ENCODE results near the gene PRMT7. TPM values are rescaled to one million over a fixed set of nuclear protein-coding genes. Genes with fewer than 3 reads are reported as not detected.

PRMT7 gene
- total RNA-seq, 2 experiments from 2014 or later, result 70.4 to 73.2 TPM

DNA sequence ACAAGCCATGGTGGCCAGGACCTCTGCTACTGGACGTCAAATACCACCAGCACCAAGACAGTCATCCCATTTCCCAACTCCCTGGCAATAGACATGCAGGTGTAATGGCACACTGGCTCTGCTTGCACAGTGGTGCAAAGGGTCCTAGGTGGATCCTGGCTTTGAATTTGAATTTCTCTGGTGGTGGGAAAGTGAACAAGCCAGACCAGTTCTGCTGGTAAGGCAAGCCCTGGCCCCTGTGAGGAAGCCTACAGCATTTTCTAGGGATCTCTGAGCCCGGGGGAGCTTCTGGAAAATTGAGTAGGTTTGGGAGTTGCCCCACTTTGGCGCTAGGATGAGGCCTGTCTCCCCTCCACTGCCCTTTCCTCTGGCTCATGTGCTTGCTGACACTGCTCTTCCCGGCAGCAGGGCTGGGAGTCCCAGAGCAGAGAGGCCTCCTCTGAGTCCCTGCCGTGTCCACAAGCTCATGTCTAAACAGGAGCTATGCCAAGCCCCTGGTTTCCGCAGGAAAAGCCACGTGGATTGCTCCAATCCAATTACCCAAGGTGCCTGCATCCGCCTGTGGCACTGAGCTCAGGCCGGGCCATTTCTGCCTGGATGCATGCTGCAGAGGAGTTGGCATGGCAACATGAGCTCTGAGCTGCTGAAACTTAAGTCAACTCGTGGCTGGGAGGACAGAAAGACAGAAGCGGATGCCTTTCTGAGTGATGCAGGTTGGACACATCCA is 67.0 kb downstream of the PRMT7 start:
- Mint-ChIP-seq H3K4me1 (ENCODE audit: low read depth) (peaks cover 15% of the 10 kb centered on the region), H3K4me3 (no peak overlapping the region), H3K36me3 (ENCODE audit: low read depth) (no peaks in the 10 kb centered on the region), H3K27ac (no peak overlapping the region), H3K9me3 (ENCODE audit: insufficient read depth) (no peaks in the 10 kb centered on the region), H3K27me3 (ENCODE audit: low read depth) (peaks cover 55% of the 10 kb centered on the region)
- CTCF ChIA-PET, result interaction anchor here (0.9 to 1.9 kb wide), 3 partner anchors 9 to 19 kb away, joined by 3 to 6 read pairs (median 4); no protein-coding TSS in a partner anchor
- POLR2A ChIA-PET, result interaction anchor here (1.0 to 1.2 kb wide), 2 partner anchors 18 to 21 kb away, joined by 3 read pairs; no protein-coding TSS in a partner anchor
- DNase-seq (no peak), ATAC-seq (no peak)

DNA sequence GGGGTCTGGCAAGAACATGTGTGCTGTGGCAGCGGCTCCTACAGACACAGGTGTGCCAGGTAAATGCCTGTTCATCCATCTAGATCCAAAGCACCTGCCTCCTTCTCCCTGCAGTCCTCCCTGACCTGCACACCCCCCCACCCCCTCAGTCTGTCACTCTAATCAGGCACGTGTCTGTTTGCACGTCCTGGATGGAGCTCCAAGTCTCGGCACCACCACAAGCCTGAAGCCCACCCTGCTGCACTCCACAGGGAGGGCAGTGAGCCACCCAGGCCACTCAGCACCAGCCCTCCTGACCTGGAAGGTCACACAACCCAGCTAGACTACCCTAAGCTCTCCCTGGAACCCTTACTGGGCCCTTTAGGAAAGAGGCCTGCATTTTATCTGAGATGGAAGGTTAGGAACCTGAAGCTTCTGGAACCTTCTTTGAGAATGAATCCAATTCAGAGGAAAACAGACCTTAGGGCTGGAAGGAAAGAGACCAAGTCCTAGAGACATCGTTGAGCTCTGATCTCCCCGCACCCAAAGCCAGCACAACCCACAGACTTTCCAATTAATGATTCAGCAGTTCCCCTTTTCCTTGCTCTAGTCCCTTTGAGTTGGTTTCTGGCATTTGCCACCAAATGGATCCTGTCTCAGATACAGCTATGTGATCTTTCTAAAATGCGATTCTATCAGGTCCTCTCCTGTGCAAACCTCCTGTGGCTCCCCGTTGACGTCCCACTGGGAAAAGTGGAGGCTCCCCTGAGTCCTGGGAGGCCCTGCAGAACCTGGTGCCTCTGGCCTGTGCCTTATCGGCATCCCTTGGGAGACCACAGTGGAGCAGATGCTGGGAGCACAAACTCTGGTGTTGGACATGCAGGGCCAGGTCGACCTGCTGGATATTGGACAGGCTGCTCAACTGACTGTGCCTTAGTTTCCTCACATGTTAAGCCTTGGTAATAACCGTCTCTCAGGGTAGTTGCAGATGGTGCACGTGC is 67.9 kb downstream of the PRMT7 start:
- CTCF ChIA-PET, result interaction anchor here (1.3 to 1.9 kb wide), 2 partner anchors 10 to 18 kb away, joined by 4 to 6 read pairs; no protein-coding TSS in a partner anchor
- Mint-ChIP-seq H3K36me3 (ENCODE audit: low read depth) (no peaks in the 10 kb centered on the region), H3K4me3 (no peak overlapping the region), H3K9me3 (ENCODE audit: insufficient read depth) (no peaks in the 10 kb centered on the region), H3K27ac (no peak overlapping the region), H3K4me1 (ENCODE audit: low read depth) (peaks cover 18% of the 10 kb centered on the region), H3K27me3 (ENCODE audit: low read depth) (peaks cover 47% of the 10 kb centered on the region)
- POLR2A ChIA-PET, result interaction anchor here (1.0 to 1.2 kb wide), 2 partner anchors 17 to 22 kb away, joined by 3 read pairs; no protein-coding TSS in a partner anchor
- DNase-seq, result no peak
- ATAC-seq, result no peak

DNA sequence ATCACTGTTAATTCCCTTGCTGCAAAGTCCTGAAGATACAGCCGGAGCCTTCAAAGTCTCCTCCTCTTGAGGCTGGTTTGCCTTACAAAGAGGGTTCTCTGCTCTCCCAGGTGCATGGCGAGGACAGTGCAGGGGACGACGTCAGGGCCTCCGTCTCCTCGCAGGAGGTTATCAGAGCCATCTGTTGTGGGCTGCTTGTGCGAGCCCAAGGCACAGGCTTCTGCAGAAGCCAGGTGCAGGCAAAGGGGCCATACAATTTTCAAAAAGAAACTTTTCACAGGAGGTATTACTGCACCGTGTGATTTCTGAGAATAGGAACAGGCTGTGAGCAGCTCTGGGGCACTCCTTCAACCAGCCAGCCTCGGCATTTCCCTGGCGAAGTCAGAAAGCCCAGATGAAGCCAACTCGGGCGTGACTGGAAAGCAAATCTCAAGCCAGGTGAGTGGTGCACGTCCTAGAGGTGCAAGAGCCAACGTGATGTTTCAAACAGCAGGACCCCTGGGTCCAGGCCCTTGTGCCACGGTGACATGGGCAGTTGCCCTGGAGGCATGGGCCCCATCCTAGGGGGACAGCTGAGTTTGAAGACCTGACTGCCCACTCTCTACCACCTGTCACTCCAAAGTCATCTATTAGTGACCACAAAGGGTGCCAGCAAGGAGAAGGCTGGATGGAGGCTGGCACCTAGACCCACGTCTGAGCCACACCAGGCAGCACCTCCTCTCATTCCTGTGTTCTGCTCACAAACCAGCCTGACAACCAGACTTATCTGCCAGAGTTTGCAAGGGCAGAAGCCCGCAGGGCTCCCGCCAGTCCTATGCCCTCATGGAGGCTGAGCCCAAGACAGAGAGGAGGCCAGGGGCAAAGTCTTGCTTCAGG is 68.9 kb downstream of the PRMT7 start:
- ChIA-PET CTCF (interaction anchor here (1.9 kb wide), 1 partner anchor 11 kb away, joined by 6 read pairs; no protein-coding TSS in a partner anchor), POLR2A (interaction anchor here (1.2 kb wide), 1 partner anchor 23 kb away, joined by 3 read pairs; no protein-coding TSS in a partner anchor)
- H3K9me3 Mint-ChIP-seq (ENCODE audit: insufficient read depth), result no peaks in the 10 kb centered on the region
- no peak for DNase-seq
- no peak overlapping the region for H3K4me3 Mint-ChIP-seq
- peaks cover 43% of the 10 kb centered on the region for H3K27me3 Mint-ChIP-seq (ENCODE audit: low read depth)
- H3K36me3 Mint-ChIP-seq (ENCODE audit: low read depth), result no peaks in the 10 kb centered on the region
- peaks cover 18% of the 10 kb centered on the region for H3K4me1 Mint-ChIP-seq (ENCODE audit: low read depth)
- ATAC-seq, result no peak
- H3K27ac Mint-ChIP-seq, result no peak overlapping the region

DNA sequence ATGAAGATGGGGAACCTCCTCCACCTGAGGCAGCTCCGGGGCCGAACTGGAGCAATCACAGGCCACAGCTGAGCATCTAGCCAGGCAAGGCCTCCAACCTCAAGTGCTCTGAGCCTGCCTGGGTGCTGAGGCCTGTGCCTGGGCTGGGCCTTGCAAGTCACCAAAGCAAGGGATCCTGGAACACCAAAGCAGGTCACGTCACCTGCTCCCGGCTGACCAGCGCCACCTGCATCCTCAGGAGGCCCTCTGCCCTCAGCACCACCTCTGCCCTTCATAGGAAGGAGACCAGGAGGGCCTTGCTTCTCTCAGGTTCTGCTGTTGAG is 69.5 kb downstream of the PRMT7 start:
- H3K4me3 Mint-ChIP-seq, result no peak overlapping the region
- H3K36me3 Mint-ChIP-seq (ENCODE audit: low read depth), result no peaks in the 10 kb centered on the region
- H3K27ac Mint-ChIP-seq, result no peak overlapping the region
- ATAC-seq (no peak), DNase-seq (no peak)
- H3K4me1 Mint-ChIP-seq (ENCODE audit: low read depth), result peaks cover 18% of the 10 kb centered on the region
- peaks cover 43% of the 10 kb centered on the region for H3K27me3 Mint-ChIP-seq (ENCODE audit: low read depth)
- no peaks in the 10 kb centered on the region for H3K9me3 Mint-ChIP-seq (ENCODE audit: insufficient read depth)
- ChIA-PET POLR2A (no interaction called here), CTCF (interaction anchor here (2.0 kb wide), 1 partner anchor 11 kb away, joined by 11 read pairs; no protein-coding TSS in a partner anchor)

DNA sequence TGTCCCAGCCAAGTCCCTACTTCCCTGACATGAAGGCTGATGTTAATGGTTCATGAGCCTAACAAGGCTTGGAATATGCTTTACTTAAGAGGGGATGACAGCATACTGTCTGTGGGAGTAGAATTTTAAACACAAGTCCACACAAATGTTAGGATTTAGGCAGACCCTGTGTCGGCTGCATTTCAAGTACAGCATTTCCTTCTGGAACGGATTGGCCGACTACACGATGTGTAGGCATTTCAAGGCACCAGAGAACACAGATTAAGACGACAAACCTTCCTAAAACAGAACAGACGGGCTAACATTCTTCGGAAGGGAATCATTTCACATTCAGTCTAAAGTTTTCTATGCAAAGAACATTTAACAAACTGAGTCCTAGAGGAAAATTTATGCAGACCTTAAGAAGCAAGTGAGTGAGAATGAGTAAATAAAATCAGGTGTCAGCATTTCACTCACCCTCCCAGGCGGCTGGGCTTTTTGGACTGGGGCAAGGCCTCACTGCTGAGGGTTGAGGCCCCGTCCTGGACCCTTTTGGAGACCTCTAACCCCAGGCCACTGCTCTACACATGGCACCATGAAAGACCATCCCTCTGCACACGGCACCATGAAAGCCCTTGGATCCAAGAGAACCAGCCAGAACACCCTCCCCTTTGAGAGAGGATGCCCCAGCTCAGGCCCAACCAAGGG is 70.0 kb downstream of the PRMT7 start:
- Mint-ChIP-seq H3K36me3 (ENCODE audit: low read depth) (no peaks in the 10 kb centered on the region), H3K9me3 (ENCODE audit: insufficient read depth) (no peaks in the 10 kb centered on the region), H3K4me3 (no peak overlapping the region), H3K4me1 (ENCODE audit: low read depth) (peaks cover 18% of the 10 kb centered on the region), H3K27me3 (ENCODE audit: low read depth) (peaks cover 42% of the 10 kb centered on the region), H3K27ac (no peak overlapping the region)
- POLR2A ChIA-PET, result no interaction called here
- DNase-seq (no peak), ATAC-seq (no peak)
- CTCF ChIA-PET, result interaction anchor here (1.2 to 2.0 kb wide), 5 partner anchors 10 to 67 kb away, joined by 4 to 14 read pairs (median 6); partner anchors contain the start of gene SMPD3

DNA sequence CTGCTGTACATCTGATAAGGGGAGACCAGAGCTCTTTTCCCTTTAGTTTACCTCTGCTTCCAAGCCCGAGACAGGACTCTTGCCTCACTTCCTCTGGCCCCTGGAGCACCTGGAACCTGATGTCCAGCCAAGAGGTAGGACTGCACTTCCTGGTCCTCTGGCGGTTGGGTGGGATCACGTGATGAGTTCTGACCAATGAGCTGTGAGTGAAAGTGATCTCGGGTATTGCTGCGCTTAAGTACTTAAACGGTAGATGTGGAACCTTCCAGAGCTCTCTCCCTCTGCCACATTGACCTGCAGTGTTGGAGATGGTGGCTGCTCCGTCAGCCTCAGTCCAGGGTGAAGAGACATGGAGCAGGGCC is 70.5 kb downstream of the PRMT7 start:
- H3K36me3 Mint-ChIP-seq (ENCODE audit: low read depth), result no peaks in the 10 kb centered on the region
- no peak for DNase-seq
- CTCF ChIA-PET, result interaction anchor here (0.8 to 2.0 kb wide), 10 partner anchors 9 to 67 kb away, joined by 3 to 14 read pairs (median 5); partner anchors contain the start of gene SMPD3
- H3K9me3 Mint-ChIP-seq (ENCODE audit: insufficient read depth), result no peaks in the 10 kb centered on the region
- no peak overlapping the region for H3K27ac Mint-ChIP-seq
- H3K4me1 Mint-ChIP-seq (ENCODE audit: low read depth), result peaks cover 18% of the 10 kb centered on the region
- POLR2A ChIA-PET, result interaction anchor here (1.1 kb wide), 1 partner anchor 36 kb away, joined by 3 read pairs; no protein-coding TSS in a partner anchor
- ATAC-seq, result no peak
- H3K27me3 Mint-ChIP-seq (ENCODE audit: low read depth), result peaks cover 39% of the 10 kb centered on the region
- H3K4me3 Mint-ChIP-seq, result no peak overlapping the region

DNA sequence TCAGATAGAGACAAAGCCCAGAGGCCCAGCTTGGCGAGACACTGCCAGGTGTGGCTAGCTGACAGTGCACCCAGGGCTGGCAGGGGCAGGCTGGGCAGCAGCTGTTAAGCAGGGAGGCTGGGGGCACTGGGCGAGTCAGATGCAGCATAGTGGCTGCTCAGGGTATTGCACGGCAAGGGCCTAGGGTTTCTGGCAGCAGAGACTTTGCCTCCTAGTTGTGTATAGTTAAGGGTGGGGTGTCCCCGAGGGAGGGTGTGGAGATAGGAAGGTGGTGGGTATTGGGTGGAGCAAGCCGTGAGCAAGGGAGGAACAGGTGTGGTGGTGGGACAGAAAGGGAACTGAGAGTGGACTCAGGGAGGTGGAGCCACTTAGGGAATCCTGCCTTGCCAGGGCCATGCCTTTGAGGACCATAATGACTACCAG is 71.5 kb downstream of the PRMT7 start:
- H3K4me1 Mint-ChIP-seq (ENCODE audit: low read depth), result peaks cover 18% of the 10 kb centered on the region
- no peak overlapping the region for H3K27ac Mint-ChIP-seq
- POLR2A ChIA-PET, result interaction anchor here (1.1 kb wide), 1 partner anchor 35 kb away, joined by 3 read pairs; no protein-coding TSS in a partner anchor
- DNase-seq (peak; percentile 41), ATAC-seq (peak; percentile 60)
- no peaks in the 10 kb centered on the region for H3K9me3 Mint-ChIP-seq (ENCODE audit: insufficient read depth)
- peaks cover 39% of the 10 kb centered on the region for H3K27me3 Mint-ChIP-seq (ENCODE audit: low read depth)
- no peak overlapping the region for H3K4me3 Mint-ChIP-seq
- no peaks in the 10 kb centered on the region for H3K36me3 Mint-ChIP-seq (ENCODE audit: low read depth)
- CTCF ChIA-PET, result interaction anchor here (0.7 to 2.0 kb wide), 11 partner anchors 8 to 128 kb away, joined by 3 to 14 read pairs (median 5); partner anchors contain the start of gene SMPD3

DNA sequence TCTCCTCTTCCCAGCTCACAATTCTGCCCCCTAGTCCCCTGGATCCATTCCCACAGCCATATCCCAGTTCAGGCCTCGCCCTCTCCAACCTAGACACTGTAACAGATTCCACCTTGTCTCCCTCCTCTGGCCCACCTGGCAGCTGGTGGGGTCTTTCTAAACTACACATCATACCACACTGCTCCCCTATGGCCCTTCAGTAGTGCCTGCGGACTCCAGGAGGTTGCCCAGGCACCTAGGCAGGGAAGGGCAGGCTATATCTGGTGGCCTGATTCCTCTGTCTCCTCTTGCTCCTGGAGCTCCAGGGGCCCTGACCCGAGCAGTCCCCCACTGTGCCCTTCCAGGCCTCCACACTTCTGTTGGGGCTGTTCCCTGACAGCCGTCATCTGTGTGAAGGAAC is 73.0 kb downstream of the PRMT7 start:
- ChIA-PET POLR2A (no interaction called here), CTCF (interaction anchor here (1.4 to 1.7 kb wide), 3 partner anchors 13 to 31 kb away, joined by 4 to 11 read pairs (median 9); no protein-coding TSS in a partner anchor)
- H3K9me3 Mint-ChIP-seq (ENCODE audit: insufficient read depth), result no peaks in the 10 kb centered on the region
- H3K36me3 Mint-ChIP-seq (ENCODE audit: low read depth), result no peaks in the 10 kb centered on the region
- DNase-seq (no peak), ATAC-seq (no peak)
- no peak overlapping the region for H3K27ac Mint-ChIP-seq
- no peak overlapping the region for H3K4me3 Mint-ChIP-seq
- peaks cover 33% of the 10 kb centered on the region for H3K27me3 Mint-ChIP-seq (ENCODE audit: low read depth)
- H3K4me1 Mint-ChIP-seq (ENCODE audit: low read depth), result peaks cover 16% of the 10 kb centered on the region

DNA sequence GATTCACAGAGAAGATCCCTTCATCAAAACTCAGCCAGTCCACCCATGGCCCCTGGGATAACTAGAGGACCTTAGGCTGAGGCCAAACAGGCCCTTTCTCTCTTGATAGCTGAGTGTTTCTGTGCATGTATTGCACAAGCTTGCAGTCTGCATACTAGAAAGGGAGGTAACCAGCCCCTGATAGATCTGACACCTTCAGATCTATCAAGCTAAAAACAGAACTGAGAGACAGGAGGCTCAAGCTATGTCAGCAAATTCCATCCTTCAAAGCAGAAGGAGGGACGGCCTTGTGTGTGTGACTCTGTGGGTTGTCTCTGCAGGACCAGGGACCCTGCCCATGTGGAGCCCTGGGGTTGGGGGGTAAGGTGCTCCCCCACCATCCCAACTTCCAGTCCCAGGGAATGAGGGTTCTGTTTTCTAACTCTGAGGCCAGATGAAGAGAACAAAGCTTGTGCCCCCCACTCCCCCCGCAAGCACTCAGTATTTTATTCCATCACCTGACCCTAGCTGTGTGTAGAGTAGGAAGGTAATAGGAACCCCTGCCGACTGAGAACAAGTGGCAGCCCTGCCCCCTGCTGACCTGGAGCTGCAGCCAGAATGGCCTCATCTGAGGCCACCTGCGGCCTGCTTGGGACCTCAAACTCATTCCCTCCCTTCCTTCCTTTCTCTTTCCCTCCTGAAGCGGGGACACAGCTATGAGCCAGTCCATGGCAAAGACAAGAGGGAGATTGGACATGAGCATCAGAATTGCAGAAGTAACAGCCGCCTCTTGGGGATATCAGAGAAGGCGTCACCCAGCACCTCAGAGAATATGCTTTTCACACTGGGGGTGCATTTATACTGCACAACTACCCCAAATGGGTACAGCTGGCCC is 73.7 kb downstream of the PRMT7 start:
- Mint-ChIP-seq H3K4me1 (ENCODE audit: low read depth) (peaks cover 10% of the 10 kb centered on the region), H3K36me3 (ENCODE audit: low read depth) (no peaks in the 10 kb centered on the region), H3K9me3 (ENCODE audit: insufficient read depth) (no peaks in the 10 kb centered on the region), H3K27me3 (ENCODE audit: low read depth) (peaks cover 27% of the 10 kb centered on the region), H3K4me3 (no peak overlapping the region), H3K27ac (peak overlapping the region; percentile 9)
- ATAC-seq (no peak), DNase-seq (no peak)
- CTCF ChIA-PET, result interaction anchor here (0.7 to 1.7 kb wide), 4 partner anchors 12 to 32 kb away, joined by 3 to 11 read pairs (median 6); no protein-coding TSS in a partner anchor
- POLR2A ChIA-PET, result no interaction called here

DNA sequence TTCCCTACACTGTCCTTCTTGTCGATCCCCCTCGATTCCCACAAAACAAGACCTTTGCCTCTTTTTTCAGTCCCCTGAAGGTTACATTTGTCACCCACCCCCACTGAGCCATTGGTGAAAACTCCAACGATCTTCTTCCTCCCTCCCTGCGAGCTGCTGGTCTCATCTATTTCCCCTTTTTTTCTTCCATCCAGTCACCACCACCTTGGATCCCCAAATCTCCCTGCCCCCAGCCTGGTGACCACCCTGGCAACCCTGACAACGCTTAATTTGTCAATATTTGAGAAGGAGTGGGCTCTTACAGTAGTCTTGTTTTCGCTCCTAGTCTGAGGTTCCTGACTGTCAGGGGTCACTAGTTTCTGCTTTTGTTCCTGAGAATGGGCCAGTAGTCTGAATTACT is 74.6 kb downstream of the PRMT7 start:
- POLR2A ChIA-PET, result no interaction called here
- CTCF ChIA-PET, result interaction anchor here (1.4 to 1.7 kb wide), 4 partner anchors 11 to 32 kb away, joined by 4 to 11 read pairs (median 7); no protein-coding TSS in a partner anchor

More for the DNA sequence above, 74.6 kb downstream of the PRMT7 start:
- no peak for ATAC-seq
- peaks cover 10% of the 10 kb centered on the region for H3K4me1 Mint-ChIP-seq (ENCODE audit: low read depth)
- no peaks in the 10 kb centered on the region for H3K36me3 Mint-ChIP-seq (ENCODE audit: low read depth)
- no peak overlapping the region for H3K4me3 Mint-ChIP-seq
- no peaks in the 10 kb centered on the region for H3K9me3 Mint-ChIP-seq (ENCODE audit: insufficient read depth)
- no peak for DNase-seq
- H3K27ac Mint-ChIP-seq, result no peak overlapping the region
- H3K27me3 Mint-ChIP-seq (ENCODE audit: low read depth), result peaks cover 34% of the 10 kb centered on the region

All from activated CD8-positive, alpha-beta T cell treated with anti-CD3 and anti-CD28 coated beads, Interleukin-2, amount 10 ng/mL, durations not matched to agents 7 days and 5 days (primary cell).